B cell (primary cell): ENCODE measurements around the gene ZNF775.

Source experiments
- EZH2 ChIP-seq: IDR thresholded peaks from 2 replicates; pipeline ENCODE4 v1.6.1; 2012; ENCODE audit warnings: borderline replicate concordance, low read depth, mild to moderate bottlenecking, moderate library complexity, low read length; ENCODE audit not compliant: insufficient read depth, poor library complexity, severe bottlenecking
- TF ChIP-seq, protein P1 (sequence below): fragments of 200-600 bp; IDR thresholded peaks from one replicate; pipeline ENCODE4 v1.8.0; 2022; ENCODE audit warnings: antibody characterized with exemption, mild to moderate bottlenecking

DNA sequence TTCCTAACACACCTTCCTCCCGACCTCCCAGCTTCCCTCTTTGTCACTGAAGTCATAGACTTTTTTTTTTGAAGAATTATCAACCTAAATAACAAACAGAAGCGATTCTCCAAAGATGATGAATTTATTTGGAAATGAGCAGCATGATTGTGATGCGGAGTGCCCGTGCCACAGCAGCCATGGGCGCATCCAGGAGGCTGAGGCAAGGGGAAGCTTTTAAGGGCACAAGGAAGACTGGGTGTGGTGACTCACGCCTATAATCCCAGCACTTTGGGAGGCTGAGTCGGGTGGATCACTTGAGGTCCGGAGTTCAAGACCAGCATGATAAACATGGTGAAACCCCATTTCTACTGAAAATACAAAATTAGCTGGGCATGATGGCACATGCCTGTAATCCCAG lies 55.1 kb downstream of the ZNF775 start:
- TF ChIP-seq, protein P1, sequence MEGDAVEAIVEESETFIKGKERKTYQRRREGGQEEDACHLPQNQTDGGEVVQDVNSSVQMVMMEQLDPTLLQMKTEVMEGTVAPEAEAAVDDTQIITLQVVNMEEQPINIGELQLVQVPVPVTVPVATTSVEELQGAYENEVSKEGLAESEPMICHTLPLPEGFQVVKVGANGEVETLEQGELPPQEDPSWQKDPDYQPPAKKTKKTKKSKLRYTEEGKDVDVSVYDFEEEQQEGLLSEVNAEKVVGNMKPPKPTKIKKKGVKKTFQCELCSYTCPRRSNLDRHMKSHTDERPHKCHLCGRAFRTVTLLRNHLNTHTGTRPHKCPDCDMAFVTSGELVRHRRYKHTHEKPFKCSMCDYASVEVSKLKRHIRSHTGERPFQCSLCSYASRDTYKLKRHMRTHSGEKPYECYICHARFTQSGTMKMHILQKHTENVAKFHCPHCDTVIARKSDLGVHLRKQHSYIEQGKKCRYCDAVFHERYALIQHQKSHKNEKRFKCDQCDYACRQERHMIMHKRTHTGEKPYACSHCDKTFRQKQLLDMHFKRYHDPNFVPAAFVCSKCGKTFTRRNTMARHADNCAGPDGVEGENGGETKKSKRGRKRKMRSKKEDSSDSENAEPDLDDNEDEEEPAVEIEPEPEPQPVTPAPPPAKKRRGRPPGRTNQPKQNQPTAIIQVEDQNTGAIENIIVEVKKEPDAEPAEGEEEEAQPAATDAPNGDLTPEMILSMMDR, result no peak
- TF ChIP-seq EZH2, result no peak
